Skin epidermis (tissue), 12 donors: ENCODE measurements around the gene GPR37.

Experiments used
- H3K27ac ChIP-seq, 21 experiments: fragments of 200-600 bp; sonication (generic) in 11 of 21; one replicate each; pipeline ENCODE4 v1.5.0; 2020; ENCODE audit warnings: mild to moderate bottlenecking in 3 of 21, inconsistent platforms in 2 of 21, moderate library complexity in 2 of 21
- H3K4me3 ChIP-seq, 7 experiments: fragments of 200-600 bp; sonication (generic) in 2 of 7; one replicate each; pipeline ENCODE4 v1.5.0; 2020; ENCODE audit warnings: inconsistent platforms in 2 of 7, mild to moderate bottlenecking in 2 of 7, moderate library complexity in 1 of 7

GPR37 gene

GRCh38 chr7:124738639-124739038 is 27.0 kb downstream of the GPR37 start:
- Histone ChIP-seq H3K4me3 (no peak overlapping the region), H3K27ac (no peak overlapping the region)

GRCh38 chr7:124737760-124738300 is 27.8 kb downstream of the GPR37 start:
- Histone ChIP-seq H3K27ac (no peak overlapping the region), H3K4me3 (no peak overlapping the region)

- no peak overlapping the region for H3K4me3 ChIP-seq
- H3K27ac ChIP-seq, result no peak overlapping the region
Observed at GRCh38 chr7:124728610-124729009, 37.0 kb downstream of the GPR37 start.

GRCh38 chr7:124724507-124725192 is 40.9 kb downstream of the GPR37 start:
- Histone ChIP-seq H3K4me3 (no peak overlapping the region), H3K27ac (no peak overlapping the region)

GRCh38 chr7:124724079-124724478 is 41.5 kb downstream of the GPR37 start:
- Histone ChIP-seq H3K4me3 (no peak overlapping the region), H3K27ac (no peak overlapping the region)

GRCh38 chr7:124723012-124723411 is 42.6 kb downstream of the GPR37 start:
- no peak overlapping the region for H3K4me3 ChIP-seq
- no peak overlapping the region for H3K27ac ChIP-seq

GRCh38 chr7:124722292-124722691 is 43.3 kb downstream of the GPR37 start:
- H3K27ac ChIP-seq, result no peak overlapping the region

GRCh38 chr7:124720195-124720594 is 45.4 kb downstream of the GPR37 start:
- H3K27ac ChIP-seq, result no peak overlapping the region
- no peak overlapping the region for H3K4me3 ChIP-seq

More at GRCh38 chr7:124722292-124722691, 43.3 kb downstream of the GPR37 start:
- no peak overlapping the region for H3K4me3 ChIP-seq

GRCh38 chr7:124718032-124718766 is 47.4 kb downstream of the GPR37 start:
- H3K4me3 ChIP-seq, result no peak overlapping the region
- H3K27ac ChIP-seq, result no peak overlapping the region

- no peak overlapping the region for H3K27ac ChIP-seq
Observed at GRCh38 chr7:124716894-124717293, 48.7 kb downstream of the GPR37 start.

GRCh38 chr7:124713086-124713485 is 52.5 kb downstream of the GPR37 start:
- no peak overlapping the region for H3K27ac ChIP-seq
- no peak overlapping the region for H3K4me3 ChIP-seq

More at GRCh38 chr7:124716894-124717293, 48.7 kb downstream of the GPR37 start:
- H3K4me3 ChIP-seq, result no peak overlapping the region

GRCh38 chr7:124712017-124712416 is 53.6 kb downstream of the GPR37 start:
- Histone ChIP-seq H3K4me3 (no peak overlapping the region), H3K27ac (no peak overlapping the region)

GRCh38 chr7:124702385-124702784 is 63.2 kb downstream of the GPR37 start:
- H3K27ac ChIP-seq, result no peak overlapping the region
- no peak overlapping the region for H3K4me3 ChIP-seq

GRCh38 chr7:124701955-124702354 is 63.6 kb downstream of the GPR37 start:
- Histone ChIP-seq H3K4me3 (no peak overlapping the region), H3K27ac (no peak overlapping the region)

- H3K4me3 ChIP-seq, result no peak overlapping the region
- H3K27ac ChIP-seq, result no peak overlapping the region
Observed at GRCh38 chr7:124700655-124701054, 64.9 kb downstream of the GPR37 start.

GRCh38 chr7:124698964-124699363 is 66.6 kb downstream of the GPR37 start:
- Histone ChIP-seq H3K4me3 (no peak overlapping the region), H3K27ac (no peak overlapping the region)

GRCh38 chr7:124697746-124698145 is 67.8 kb downstream of the GPR37 start:
- Histone ChIP-seq H3K27ac (no peak overlapping the region), H3K4me3 (no peak overlapping the region)
